Immature natural killer cell (primary cell): ENCODE measurements around the gene LRRTM3. TPM values are rescaled to one million over a fixed set of nuclear protein-coding genes. Genes with fewer than 3 reads are reported as not detected.

ENCODE experiments used
- DNase-seq, 3 donors: peaks; one replicate each; pipeline ENCODE4 v3.0.0; 2022; ENCODE audit warnings: mixed read lengths in 1 of 3
- H3K27ac Mint-ChIP-seq, 6 donors: one replicate each; pipeline ENCODE4 v1.8.0; 2020; ENCODE audit warnings: mixed read lengths in 6 of 6, mild to moderate bottlenecking in 5 of 6, inconsistent platforms in 4 of 6, moderate library complexity in 3 of 6
- H3K27me3 Mint-ChIP-seq, 3 donors: one replicate each; pipeline ENCODE4 v1.8.0; 2020 to 2021; ENCODE audit warnings: low read depth in 3 of 3, mild to moderate bottlenecking in 3 of 3, mixed read lengths in 3 of 3, moderate library complexity in 3 of 3, inconsistent platforms in 1 of 3
- H3K36me3 Mint-ChIP-seq, 3 donors: one replicate each; pipeline ENCODE4 v1.8.0; 2020; ENCODE audit warnings: mixed read lengths in 3 of 3, inconsistent platforms in 2 of 3, mild to moderate bottlenecking in 2 of 3
- H3K4me1 Mint-ChIP-seq, 2 donors: one replicate each; pipeline ENCODE4 v1.8.0; 2020; ENCODE audit warnings: inconsistent platforms in 2 of 2, mild to moderate bottlenecking in 2 of 2, mixed read lengths in 2 of 2, moderate library complexity in 1 of 2
- H3K4me3 Mint-ChIP-seq, 5 donors: one replicate each; pipeline ENCODE4 v1.8.0; 2020; ENCODE audit warnings: mild to moderate bottlenecking in 5 of 5, mixed read lengths in 5 of 5, inconsistent platforms in 3 of 5, moderate library complexity in 3 of 5
- H3K9me3 Mint-ChIP-seq, 6 donors: one replicate each; pipeline ENCODE4 v1.8.0; 2020; ENCODE audit warnings: mild to moderate bottlenecking in 6 of 6, mixed read lengths in 6 of 6, inconsistent platforms in 4 of 6, moderate library complexity in 3 of 6
- polyA plus RNA-seq, 3 donors: library from polyadenylated mRNA; unstranded; fragments of 300-500 nt; fragmentation: Illumina TruSeq; gene quantifications; one replicate each; pipeline ENCODE4 v1.2.3, GENCODE V29; 2021

LRRTM3 gene
- polyA plus RNA-seq, 3 donors from 2014 or later = not detected

- Mint-ChIP-seq H3K27ac (no peak overlapping the region), H3K27me3 (peaks cover 0 to 3% (median 0%) of the 10 kb centered on the region in 3 donors), H3K4me1 (no peaks in the 10 kb centered on the region), H3K36me3 (no peaks in the 10 kb centered on the region), H3K4me3 (no peak overlapping the region), H3K9me3 (peaks cover 0 to 28% (median 16%) of the 10 kb centered on the region in 6 donors)
- DNase-seq = no peak
Observed at GRCh38 chr10:67079126-67079525, 153.3 kb downstream of the LRRTM3 start.

DNA sequence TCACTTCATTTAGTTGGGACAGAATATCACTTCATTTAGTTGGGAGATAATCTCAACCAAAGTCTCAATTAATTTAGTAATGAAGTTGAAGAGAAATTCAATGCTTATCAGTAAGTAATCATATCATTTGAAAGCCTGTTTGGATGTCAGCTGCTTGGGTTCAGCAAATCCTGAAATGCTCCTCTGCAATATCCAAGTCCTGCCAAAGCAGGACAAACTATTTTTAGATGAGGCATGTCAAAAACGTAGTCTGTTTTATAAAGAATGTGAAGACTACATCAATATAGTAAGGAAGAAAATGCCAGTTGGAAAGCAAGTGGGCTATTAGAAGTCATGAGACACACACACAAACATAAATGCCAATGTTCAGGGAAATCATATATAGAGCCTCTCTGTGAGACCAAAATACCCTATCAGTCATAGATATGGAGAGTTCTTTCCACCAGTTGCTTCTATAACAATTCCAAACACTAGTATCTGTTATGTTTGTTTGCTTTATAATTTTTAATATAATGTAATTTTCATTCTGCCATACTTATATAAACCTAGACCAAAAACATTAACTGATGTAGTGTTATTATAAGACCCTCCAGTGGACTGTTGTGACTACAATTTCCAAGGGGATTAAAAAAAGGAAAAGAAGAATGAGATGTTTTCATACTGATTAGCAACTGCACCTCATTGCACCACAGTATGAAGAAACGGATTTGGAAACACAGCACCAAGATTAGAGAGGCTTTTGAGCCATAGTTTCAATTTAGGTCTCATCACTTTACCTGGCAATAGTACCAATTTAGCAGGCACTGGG lies 160.7 kb downstream of the LRRTM3 start:
- H3K27ac Mint-ChIP-seq = no peak overlapping the region
- H3K4me3 Mint-ChIP-seq = no peak overlapping the region
- H3K9me3 Mint-ChIP-seq = peaks cover 2 to 11% (median 4%) of the 10 kb centered on the region in 6 donors
- no peak for DNase-seq
- no peaks in the 10 kb centered on the region for H3K4me1 Mint-ChIP-seq
- H3K36me3 Mint-ChIP-seq = no peaks in the 10 kb centered on the region
- H3K27me3 Mint-ChIP-seq = no peaks in the 10 kb centered on the region

- Mint-ChIP-seq H3K27ac (no peak overlapping the region), H3K9me3 (peaks cover 0 to 9% (median 4%) of the 10 kb centered on the region in 6 donors), H3K36me3 (no peaks in the 10 kb centered on the region), H3K4me1 (no peaks in the 10 kb centered on the region), H3K27me3 (no peaks in the 10 kb centered on the region), H3K4me3 (no peak overlapping the region)
- DNase-seq = no peak
Observed at GRCh38 chr10:67087135-67087425, 161.2 kb downstream of the LRRTM3 start.

- peaks cover 0 to 13% (median 3%) of the 10 kb centered on the region in 6 donors for H3K9me3 Mint-ChIP-seq
- H3K27ac Mint-ChIP-seq = no peak overlapping the region
- no peak overlapping the region for H3K4me3 Mint-ChIP-seq
- no peaks in the 10 kb centered on the region for H3K4me1 Mint-ChIP-seq
- DNase-seq = no peak
- H3K27me3 Mint-ChIP-seq = no peaks in the 10 kb centered on the region
- H3K36me3 Mint-ChIP-seq = no peaks in the 10 kb centered on the region
Observed at GRCh38 chr10:67088036-67088435, 162.2 kb downstream of the LRRTM3 start.

- Mint-ChIP-seq H3K9me3 (peaks cover 0 to 27% (median 3%) of the 10 kb centered on the region in 6 donors), H3K36me3 (no peaks in the 10 kb centered on the region), H3K27ac (no peak overlapping the region), H3K4me1 (no peaks in the 10 kb centered on the region), H3K27me3 (no peaks in the 10 kb centered on the region), H3K4me3 (no peak overlapping the region)
- no peak for DNase-seq
Observed at GRCh38 chr10:67095531-67095930, 169.7 kb downstream of the LRRTM3 start.

GRCh38 chr10:67098461-67098860 lies 172.6 kb downstream of the LRRTM3 start:
- no peaks in the 10 kb centered on the region for H3K27me3 Mint-ChIP-seq
- DNase-seq = no peak
- H3K27ac Mint-ChIP-seq = no peak overlapping the region
- H3K9me3 Mint-ChIP-seq = peaks cover 0 to 22% (median 3%) of the 10 kb centered on the region in 6 donors
- H3K4me3 Mint-ChIP-seq = no peak overlapping the region
- H3K4me1 Mint-ChIP-seq = no peaks in the 10 kb centered on the region
- no peaks in the 10 kb centered on the region for H3K36me3 Mint-ChIP-seq

- H3K27ac Mint-ChIP-seq = no peak overlapping the region
- no peaks in the 10 kb centered on the region for H3K27me3 Mint-ChIP-seq
- H3K4me3 Mint-ChIP-seq = no peak overlapping the region
- H3K9me3 Mint-ChIP-seq = peaks cover 2 to 29% (median 5%) of the 10 kb centered on the region in 6 donors
- DNase-seq = no peak
- H3K36me3 Mint-ChIP-seq = no peaks in the 10 kb centered on the region
- no peaks in the 10 kb centered on the region for H3K4me1 Mint-ChIP-seq
Observed at GRCh38 chr10:67100951-67101350, 175.1 kb downstream of the LRRTM3 start.

GRCh38 chr10:67107670-67108069 lies 181.8 kb downstream of the LRRTM3 start:
- Mint-ChIP-seq H3K4me1 (no peaks in the 10 kb centered on the region), H3K4me3 (no peak overlapping the region)

DNA sequence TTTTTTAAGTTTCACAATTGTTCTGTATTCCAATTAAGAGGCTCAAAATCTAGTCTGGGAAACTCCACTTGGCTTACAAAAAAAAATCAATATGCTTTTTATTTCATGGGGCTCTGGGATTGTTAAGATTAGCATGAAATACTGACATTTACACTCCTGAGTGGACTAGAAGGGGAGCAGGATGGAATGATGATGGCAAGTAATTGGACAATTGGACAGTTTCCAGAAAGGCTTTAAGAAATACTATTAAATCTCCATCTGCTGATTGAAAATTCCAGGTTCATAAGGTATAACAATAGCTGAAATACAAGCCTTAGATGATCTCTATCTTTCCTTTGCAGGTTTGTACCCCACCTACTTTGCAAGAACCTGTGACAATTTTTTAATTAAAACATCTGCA lies 184.4 kb downstream of the LRRTM3 start:
- H3K27me3 Mint-ChIP-seq = no peaks in the 10 kb centered on the region
- H3K9me3 Mint-ChIP-seq = peaks cover 0 to 20% (median 1%) of the 10 kb centered on the region in 6 donors
- no peak overlapping the region for H3K4me3 Mint-ChIP-seq
- DNase-seq = no peak
- H3K36me3 Mint-ChIP-seq = no peaks in the 10 kb centered on the region
- no peak overlapping the region for H3K27ac Mint-ChIP-seq
- no peaks in the 10 kb centered on the region for H3K4me1 Mint-ChIP-seq

More at GRCh38 chr10:67107670-67108069, 181.8 kb downstream of the LRRTM3 start:
- Mint-ChIP-seq H3K9me3 (peaks cover 1 to 17% (median 4%) of the 10 kb centered on the region in 6 donors), H3K27ac (no peak overlapping the region), H3K27me3 (no peaks in the 10 kb centered on the region), H3K36me3 (no peaks in the 10 kb centered on the region)
- no peak for DNase-seq

GRCh38 chr10:67112765-67113164 lies 186.9 kb downstream of the LRRTM3 start:
- Mint-ChIP-seq H3K9me3 (peaks cover 0 to 14% (median 0%) of the 10 kb centered on the region in 6 donors), H3K27ac (no peak overlapping the region), H3K36me3 (no peaks in the 10 kb centered on the region), H3K27me3 (no peaks in the 10 kb centered on the region), H3K4me1 (no peaks in the 10 kb centered on the region), H3K4me3 (no peak overlapping the region)
- DNase-seq = no peak

DNA sequence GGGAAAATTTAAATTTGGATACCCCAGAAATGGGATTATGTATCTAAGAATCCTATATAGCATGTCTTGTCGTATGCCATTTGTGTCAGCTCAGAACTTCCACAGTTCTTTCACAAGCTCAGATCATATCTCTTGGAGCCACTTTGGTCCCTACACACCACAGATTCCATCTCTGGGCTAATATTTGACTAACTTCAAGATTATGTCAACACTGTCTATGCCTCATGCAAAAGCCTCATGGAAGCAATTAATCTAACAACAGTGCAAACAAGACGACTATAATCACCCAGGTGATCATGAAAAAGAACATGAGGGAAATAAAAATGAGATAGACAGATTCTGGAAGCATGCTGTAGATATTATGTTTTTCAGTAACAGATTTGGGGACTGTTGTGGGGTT lies 189.1 kb downstream of the LRRTM3 start:
- Mint-ChIP-seq H3K4me1 (no peaks in the 10 kb centered on the region), H3K27me3 (no peaks in the 10 kb centered on the region), H3K9me3 (peaks cover 0 to 14% (median 1%) of the 10 kb centered on the region in 6 donors), H3K36me3 (no peaks in the 10 kb centered on the region), H3K4me3 (no peak overlapping the region), H3K27ac (no peak overlapping the region)
- no peak for DNase-seq

GRCh38 chr10:67115972-67116371 lies 190.1 kb downstream of the LRRTM3 start:
- no peak overlapping the region for H3K4me3 Mint-ChIP-seq
- no peaks in the 10 kb centered on the region for H3K27me3 Mint-ChIP-seq
- H3K27ac Mint-ChIP-seq = no peak overlapping the region
- peaks cover 0 to 8% (median 1%) of the 10 kb centered on the region in 6 donors for H3K9me3 Mint-ChIP-seq
- DNase-seq = no peak
- H3K4me1 Mint-ChIP-seq = no peaks in the 10 kb centered on the region
- H3K36me3 Mint-ChIP-seq = no peaks in the 10 kb centered on the region

DNA sequence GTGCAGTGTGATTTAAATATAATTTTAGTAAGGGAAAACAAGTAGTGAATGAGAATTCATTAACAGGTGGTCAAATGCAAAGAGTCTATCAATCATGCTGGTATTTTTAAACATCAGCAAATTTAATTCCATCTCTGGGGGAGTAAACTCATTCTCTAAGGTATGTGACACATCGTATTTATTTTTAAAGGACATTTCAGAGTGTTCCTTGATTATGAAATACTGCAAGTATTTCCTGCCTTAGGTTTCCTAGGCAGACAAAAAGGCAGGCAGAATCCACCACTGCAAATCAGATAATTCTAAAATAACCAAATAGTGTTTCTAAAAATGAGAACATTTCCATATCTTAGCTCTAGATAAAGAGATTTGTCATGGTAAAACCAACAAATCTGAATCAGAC lies 193.8 kb downstream of the LRRTM3 start:
- Mint-ChIP-seq H3K27me3 (no peaks in the 10 kb centered on the region), H3K9me3 (peaks cover 0 to 15% (median 2%) of the 10 kb centered on the region in 6 donors), H3K4me1 (no peaks in the 10 kb centered on the region), H3K36me3 (peaks cover 0 to 4% (median 0%) of the 10 kb centered on the region in 3 donors), H3K4me3 (no peak overlapping the region), H3K27ac (no peak overlapping the region)
- no peak for DNase-seq

GRCh38 chr10:67127441-67127840 lies 201.6 kb downstream of the LRRTM3 start:
- DNase-seq = no peak
- no peak overlapping the region for H3K4me3 Mint-ChIP-seq
- peaks cover 0 to 17% (median 4%) of the 10 kb centered on the region in 6 donors for H3K9me3 Mint-ChIP-seq
- H3K27me3 Mint-ChIP-seq = no peaks in the 10 kb centered on the region
- H3K4me1 Mint-ChIP-seq = no peaks in the 10 kb centered on the region
- H3K27ac Mint-ChIP-seq = no peak overlapping the region
- peaks cover 0 to 4% (median 0%) of the 10 kb centered on the region in 3 donors for H3K36me3 Mint-ChIP-seq

- peaks cover 0 to 7% (median 4%) of the 10 kb centered on the region in 6 donors for H3K9me3 Mint-ChIP-seq
- no peaks in the 10 kb centered on the region for H3K27me3 Mint-ChIP-seq
- DNase-seq = no peak
- H3K4me3 Mint-ChIP-seq = no peak overlapping the region
- H3K36me3 Mint-ChIP-seq = peaks cover 0 to 4% (median 0%) of the 10 kb centered on the region in 3 donors
- H3K27ac Mint-ChIP-seq = no peak overlapping the region
- no peaks in the 10 kb centered on the region for H3K4me1 Mint-ChIP-seq
Observed at GRCh38 chr10:67140641-67141040, 214.8 kb downstream of the LRRTM3 start.
